ENCODE measurements around the gene FAM43A.

- no peak for TF ChIP-seq REST (IDR thresholded peaks at IDR 0.05)
- no peak for TF ChIP-seq NR3C1 (IDR thresholded peaks at IDR 0.05)
- no peak for TF ChIP-seq RNF2 (IDR thresholded peaks at IDR 0.05; ENCODE audit: borderline replicate concordance, low read depth)
- TF ChIP-seq KDM1A (IDR thresholded peaks at IDR 0.05; ENCODE audit: low read depth): no peak
- no peak for TF ChIP-seq GATA3 (IDR thresholded peaks at IDR 0.05; ENCODE audit: borderline replicate concordance)
These were observed 23.7 kb upstream of the FAM43A start for GRCh38 chr3:194661946-194662345.

Measured in A549 (cell line).